Activated CD4-positive, alpha-beta T cell treated with anti-CD3 and anti-CD28 coated beads for 48 hours (primary cell): ENCODE measurements around the gene KRT72.

Experiments used
- DNase-seq: peaks from one replicate; pipeline ENCODE4 v3.0.0-alpha.2; 2020

KRT72 gene

GRCh38 chr12:52575256-52575655 lies 26.0 kb downstream of the KRT72 start:
- no peak for DNase-seq

- DNase-seq: no peak
Measured at GRCh38 chr12:52573743-52574142, 27.5 kb downstream of the KRT72 start, which contains the start of gene KRT74. Gene KRT74 (minus strand): TSS chr12:52573843. CDS start chr12:52573777, 66 bp downstream.

- no peak for DNase-seq
Measured at GRCh38 chr12:52573306-52573705, 28.0 kb downstream of the KRT72 start.

GRCh38 chr12:52570511-52570910 lies 30.8 kb downstream of the KRT72 start:
- DNase-seq: no peak

- DNase-seq: no peak
Measured at GRCh38 chr12:52568111-52568510, 33.2 kb downstream of the KRT72 start.

- DNase-seq: no peak
Measured at GRCh38 chr12:52566847-52567291, 34.4 kb downstream of the KRT72 start.

- no peak for DNase-seq
Measured at GRCh38 chr12:52564582-52564981, 36.7 kb downstream of the KRT72 start.

- DNase-seq: no peak
Measured at GRCh38 chr12:52561880-52562449, 39.3 kb downstream of the KRT72 start.

GRCh38 chr12:52559979-52560378 lies 41.3 kb downstream of the KRT72 start:
- no peak for DNase-seq

GRCh38 chr12:52558781-52559445 lies 42.4 kb downstream of the KRT72 start:
- DNase-seq: no peak

GRCh38 chr12:52557476-52557875 lies 43.8 kb downstream of the KRT72 start:
- DNase-seq: no peak

- DNase-seq: no peak
Measured at GRCh38 chr12:52555577-52555976, 45.7 kb downstream of the KRT72 start.

- no peak for DNase-seq
Measured at GRCh38 chr12:52552681-52553195, 48.5 kb downstream of the KRT72 start, which contains the start of gene KRT71. Gene KRT71 (minus strand): TSS chr12:52553145. CDS start chr12:52553077, 68 bp downstream.

- DNase-seq: no peak
Measured at GRCh38 chr12:52552055-52552454, 49.2 kb downstream of the KRT72 start.

GRCh38 chr12:52551216-52551865 lies 49.9 kb downstream of the KRT72 start:
- DNase-seq: no peak

- DNase-seq: no peak
Measured at GRCh38 chr12:52546126-52546525, 55.1 kb downstream of the KRT72 start.

GRCh38 chr12:52543985-52544883 lies 57.0 kb downstream of the KRT72 start:
- DNase-seq: no peak

- DNase-seq: no peak
Measured at GRCh38 chr12:52542785-52543318, 58.4 kb downstream of the KRT72 start.

GRCh38 chr12:52542157-52542556 lies 59.1 kb downstream of the KRT72 start:
- DNase-seq: no peak

- DNase-seq: no peak
Measured at GRCh38 chr12:52541709-52542108, 59.6 kb downstream of the KRT72 start.

- no peak for DNase-seq
Measured at GRCh38 chr12:52540531-52540930, 60.7 kb downstream of the KRT72 start.

- DNase-seq: no peak
Measured at GRCh38 chr12:52539821-52540173, 61.5 kb downstream of the KRT72 start.
